ENCODE data around the gene ST6GALNAC2.
"Not testable (repeated sequence)": the region's sequence is repeated elsewhere in the genome, so short reads cannot be mapped to it uniquely, and the experiment has no call there.

ST6GALNAC2 gene

DNA sequence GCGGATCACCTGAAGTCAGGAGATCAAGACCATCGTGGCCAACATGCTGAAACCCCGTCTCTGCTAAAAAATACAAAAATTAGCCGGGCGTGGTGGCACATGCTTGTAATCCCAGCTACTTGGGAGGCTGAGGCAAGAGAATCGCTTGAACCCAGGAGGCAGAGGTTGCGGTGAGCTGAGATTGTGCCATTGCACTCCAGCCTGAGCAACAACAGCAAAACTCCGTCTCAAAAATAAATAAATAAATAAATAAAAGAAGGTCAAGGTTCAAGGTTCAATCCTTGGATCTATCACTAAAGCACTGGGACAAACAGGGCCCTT lies 60.2 kb downstream of the ST6GALNAC2 start:
- DNase-seq: not testable (repeated sequence)

DNA sequence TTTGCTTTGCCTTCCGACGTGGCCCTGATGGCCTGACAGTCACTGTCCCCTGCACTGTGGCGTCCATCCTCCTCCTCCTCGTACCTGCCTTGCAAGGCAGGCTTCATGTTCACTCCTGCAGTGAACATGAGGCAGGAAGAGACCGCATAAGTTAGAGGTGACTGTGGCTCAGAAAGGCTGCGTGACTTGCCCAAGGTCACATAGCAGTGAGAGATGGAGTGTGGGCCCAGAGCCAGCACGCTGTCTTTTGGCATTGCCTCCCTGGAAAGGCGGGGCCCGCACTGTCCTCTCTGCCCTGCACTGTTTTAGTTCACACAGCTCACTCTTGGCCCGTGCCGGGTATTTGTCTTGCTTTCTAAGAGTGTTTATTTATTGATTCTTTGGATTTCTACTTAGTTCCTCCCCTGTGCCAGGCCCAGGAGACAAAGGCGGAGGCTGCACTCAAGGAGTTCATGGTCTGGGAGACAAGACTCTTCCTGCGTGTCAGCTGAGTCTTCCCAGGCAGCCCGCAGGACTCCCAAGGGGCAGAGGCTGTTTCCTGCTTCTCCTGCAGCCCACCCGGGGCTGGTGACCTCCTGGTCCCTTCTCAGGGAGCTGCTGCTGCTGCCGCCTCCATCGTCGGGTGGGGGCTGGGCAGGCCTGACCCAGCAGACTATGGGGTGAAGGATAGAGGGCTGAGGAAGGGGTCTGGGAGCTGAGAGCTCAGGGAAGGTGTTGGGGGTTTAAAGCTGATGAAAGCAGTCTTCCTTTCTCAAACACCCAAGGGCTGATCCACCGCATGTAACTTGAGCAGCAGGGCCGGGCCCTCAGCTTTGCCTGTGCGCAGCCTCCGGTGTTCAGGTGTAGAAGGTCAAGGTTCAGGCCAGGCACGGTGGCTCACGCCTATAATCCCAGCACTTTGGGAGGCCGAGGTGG lies 60.8 kb downstream of the ST6GALNAC2 start:
- DNase-seq: no peak

DNA sequence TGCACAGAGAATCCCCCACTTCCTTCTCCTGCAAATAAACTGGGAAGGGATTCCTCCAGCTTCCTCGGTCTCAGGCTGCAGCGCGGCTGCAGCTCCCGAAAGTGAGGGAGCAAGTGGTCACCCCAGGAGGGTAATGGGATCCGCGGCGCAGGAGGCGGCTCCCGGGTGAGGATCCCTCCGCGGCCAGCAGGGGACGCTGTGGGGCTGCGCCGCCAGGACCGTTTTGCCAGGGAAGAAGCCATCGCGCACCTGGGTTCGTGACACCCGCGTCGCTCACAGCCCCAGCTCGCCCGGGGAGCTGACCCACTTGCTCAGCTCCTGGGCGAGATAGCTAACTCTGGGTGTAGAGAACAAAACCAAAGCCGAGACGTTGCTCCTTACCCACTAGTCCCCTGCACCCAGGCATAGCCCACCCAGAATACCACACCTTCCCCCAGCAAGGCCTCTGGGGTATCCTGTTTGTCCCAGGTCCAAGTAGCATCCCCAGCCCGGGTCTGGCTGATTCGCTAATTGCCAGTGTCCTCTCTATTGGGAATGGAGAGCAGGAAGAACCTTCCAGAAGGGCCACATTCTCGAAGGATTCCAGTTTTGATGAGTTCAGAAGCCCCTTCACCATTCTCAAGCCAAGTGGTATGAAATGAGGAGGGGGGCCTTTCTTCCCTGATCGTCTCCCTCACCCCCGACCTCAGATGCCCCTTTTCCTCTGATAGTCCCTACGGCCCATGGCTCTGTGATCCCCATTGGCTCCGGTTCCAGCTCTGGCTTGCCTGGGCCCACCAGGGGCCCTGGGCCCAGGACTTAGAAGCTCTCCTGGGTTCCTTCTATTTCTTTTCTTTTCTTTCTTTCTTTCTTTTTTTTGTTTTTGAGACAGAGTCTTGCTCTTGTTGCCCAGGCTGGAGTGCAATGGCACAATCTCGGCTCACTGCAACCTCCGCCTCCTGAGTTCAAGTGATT lies 62.3 kb downstream of the ST6GALNAC2 start:
- no peak for DNase-seq

- not testable (repeated sequence) for DNase-seq
Measured at GRCh38 chr17:76521683-76522082, 64.0 kb downstream of the ST6GALNAC2 start.

DNA sequence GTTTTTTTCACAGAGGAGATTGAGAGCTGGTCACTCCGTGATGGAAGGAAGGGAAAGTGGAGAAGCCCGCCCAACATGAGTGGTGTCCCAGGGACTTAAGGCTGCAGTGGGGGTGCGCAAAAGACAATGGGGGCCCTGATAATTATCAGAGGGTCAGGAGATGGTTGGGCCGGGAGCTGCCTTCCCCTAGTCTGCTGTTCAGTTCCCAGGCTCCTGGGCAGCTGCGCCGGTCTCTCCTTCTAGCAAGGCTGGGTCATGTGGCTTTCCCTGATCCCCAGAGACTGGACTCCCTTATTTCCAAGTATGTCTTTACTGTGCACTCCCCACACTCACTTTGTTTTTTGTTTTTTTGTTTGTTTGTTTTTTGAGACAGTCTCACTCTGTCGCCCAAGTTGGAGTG lies 64.4 kb downstream of the ST6GALNAC2 start:
- DNase-seq: no peak

DNA sequence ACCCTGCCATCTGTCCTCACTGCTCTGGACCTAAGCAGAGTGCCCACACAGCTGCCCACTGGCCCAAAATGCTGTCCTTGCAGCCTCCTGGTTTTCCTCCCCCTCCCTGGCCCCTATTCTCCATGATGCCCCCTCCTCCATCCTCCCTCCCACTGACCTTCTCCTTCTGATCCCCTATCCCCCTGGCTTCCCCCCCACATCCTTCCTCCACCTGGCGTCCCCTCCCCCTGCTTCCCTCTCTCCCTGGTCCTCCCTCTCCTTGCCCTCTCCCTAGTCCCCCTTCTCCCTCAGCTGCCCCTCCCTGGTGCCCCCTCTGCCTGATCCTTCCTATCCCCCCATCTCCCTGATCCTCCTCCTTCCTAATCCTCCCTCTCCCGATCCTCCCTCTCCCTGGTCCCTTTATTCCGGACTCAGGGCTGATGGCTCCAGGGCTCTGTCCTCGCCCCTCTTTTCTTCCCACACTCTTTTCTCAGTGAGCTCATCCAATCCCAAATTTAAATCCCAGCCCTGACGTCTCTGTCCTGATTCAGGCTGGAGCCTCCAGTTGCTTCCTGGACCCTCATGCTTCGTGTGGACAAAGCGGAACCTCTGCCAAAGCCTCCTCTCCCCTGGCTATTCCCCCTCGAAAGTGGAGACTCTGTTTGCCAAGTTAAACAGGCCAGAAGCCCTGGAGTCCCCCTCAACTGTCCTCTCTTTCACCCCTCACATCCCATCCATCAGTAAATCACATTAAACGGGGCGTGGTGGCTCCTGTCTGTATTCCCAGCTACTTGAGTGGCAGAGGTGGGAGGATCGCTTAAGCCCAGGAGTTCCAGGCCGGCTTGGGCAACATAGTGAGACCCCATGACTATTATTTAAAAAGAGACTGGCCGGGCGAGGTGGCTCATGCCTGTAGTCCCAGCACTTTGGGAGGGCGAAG lies 66.4 kb downstream of the ST6GALNAC2 start:
- no peak for DNase-seq

GRCh38 chr17:76517638-76518038 lies 68.0 kb downstream of the ST6GALNAC2 start:
- DNase-seq: no peak
